Measurements from ENCODE around the gene GAMT.

The GAMT gene

DNA sequence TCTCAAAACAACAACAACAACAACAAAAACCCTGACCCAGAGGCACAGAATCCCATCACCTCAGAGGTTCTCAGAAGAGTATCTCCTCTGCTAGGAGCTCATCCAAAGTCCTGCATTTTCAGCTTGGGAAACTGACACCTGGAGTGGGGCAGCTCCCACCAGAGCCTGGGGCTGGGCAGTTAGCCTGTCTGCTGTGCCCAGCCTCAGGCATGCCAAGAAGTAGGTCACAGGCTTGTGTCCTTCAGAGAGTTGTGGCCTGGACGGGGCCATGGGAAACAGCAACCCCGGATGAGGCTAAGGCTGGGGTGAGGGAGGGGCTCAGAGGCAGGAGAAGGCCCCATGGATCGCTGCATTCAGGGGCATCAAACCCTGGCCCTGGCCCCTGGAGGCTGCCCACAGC, 15.5 kb downstream of the GAMT start:
- peaks cover 13% of the 10 kb centered on the region for H3K36me3 ChIP-seq (ENCODE audit: control insufficient read depth, insufficient read depth, low read length)

DNA sequence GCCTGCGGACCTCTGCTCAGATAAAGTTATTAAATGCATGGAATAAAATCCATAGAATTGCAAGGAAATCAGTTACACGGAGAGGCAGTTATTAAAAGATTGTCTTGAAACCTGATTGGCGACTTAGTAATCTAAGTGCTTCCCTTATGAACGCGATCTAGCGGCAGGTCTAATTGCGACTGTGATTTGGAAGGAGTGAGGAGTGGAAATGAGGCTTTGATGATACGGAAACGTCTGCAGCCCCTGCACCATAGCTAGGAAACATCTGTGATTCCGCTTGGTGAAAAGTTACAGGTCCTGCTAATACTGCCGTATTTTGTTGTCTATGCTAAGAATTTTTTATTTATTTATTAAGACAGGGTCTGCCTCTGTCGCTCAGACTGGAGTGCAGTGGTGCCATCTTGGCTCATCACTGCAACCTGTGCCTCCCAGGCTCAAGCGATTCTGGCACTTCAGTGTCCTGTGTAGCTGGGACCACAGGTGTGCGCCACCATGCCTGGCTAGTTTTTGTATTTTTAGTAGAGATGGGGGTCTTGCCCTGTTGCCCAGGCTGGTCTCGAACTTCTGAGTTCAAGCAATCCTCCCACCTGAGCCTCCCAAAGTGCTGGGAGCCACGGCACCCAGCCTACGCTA, 16.7 kb downstream of the GAMT start:
- H3K36me3 ChIP-seq (ENCODE audit: control insufficient read depth, insufficient read depth, low read length), result peaks cover 13% of the 10 kb centered on the region
- no peaks in the 10 kb centered on the region for H3K27me3 ChIP-seq (replicated peaks; ENCODE audit: control insufficient read depth, insufficient read depth, low read length)
- H3K4me3 ChIP-seq (replicated peaks; ENCODE audit: low read depth, low read length), result peak overlapping the region; percentile 94
- no peak for DNase-seq (ENCODE audit: extremely low read depth, insufficient read length)
- TF ChIP-seq, protein P1, sequence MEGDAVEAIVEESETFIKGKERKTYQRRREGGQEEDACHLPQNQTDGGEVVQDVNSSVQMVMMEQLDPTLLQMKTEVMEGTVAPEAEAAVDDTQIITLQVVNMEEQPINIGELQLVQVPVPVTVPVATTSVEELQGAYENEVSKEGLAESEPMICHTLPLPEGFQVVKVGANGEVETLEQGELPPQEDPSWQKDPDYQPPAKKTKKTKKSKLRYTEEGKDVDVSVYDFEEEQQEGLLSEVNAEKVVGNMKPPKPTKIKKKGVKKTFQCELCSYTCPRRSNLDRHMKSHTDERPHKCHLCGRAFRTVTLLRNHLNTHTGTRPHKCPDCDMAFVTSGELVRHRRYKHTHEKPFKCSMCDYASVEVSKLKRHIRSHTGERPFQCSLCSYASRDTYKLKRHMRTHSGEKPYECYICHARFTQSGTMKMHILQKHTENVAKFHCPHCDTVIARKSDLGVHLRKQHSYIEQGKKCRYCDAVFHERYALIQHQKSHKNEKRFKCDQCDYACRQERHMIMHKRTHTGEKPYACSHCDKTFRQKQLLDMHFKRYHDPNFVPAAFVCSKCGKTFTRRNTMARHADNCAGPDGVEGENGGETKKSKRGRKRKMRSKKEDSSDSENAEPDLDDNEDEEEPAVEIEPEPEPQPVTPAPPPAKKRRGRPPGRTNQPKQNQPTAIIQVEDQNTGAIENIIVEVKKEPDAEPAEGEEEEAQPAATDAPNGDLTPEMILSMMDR (IDR thresholded peaks at IDR 0.05; ENCODE audit: insufficient read depth, low read length, poor library complexity, severe bottlenecking), result no peak

More for the DNA sequence above, 15.5 kb downstream of the GAMT start:
- no peak for DNase-seq (ENCODE audit: extremely low read depth, insufficient read length)
- Histone ChIP-seq H3K27me3 (replicated peaks; ENCODE audit: control insufficient read depth, insufficient read depth, low read length) (no peaks in the 10 kb centered on the region), H3K4me3 (replicated peaks; ENCODE audit: low read depth, low read length) (no peak overlapping the region)
- TF ChIP-seq, protein P1 (IDR thresholded peaks at IDR 0.05; ENCODE audit: insufficient read depth, low read length, poor library complexity, severe bottlenecking), result no peak

DNA sequence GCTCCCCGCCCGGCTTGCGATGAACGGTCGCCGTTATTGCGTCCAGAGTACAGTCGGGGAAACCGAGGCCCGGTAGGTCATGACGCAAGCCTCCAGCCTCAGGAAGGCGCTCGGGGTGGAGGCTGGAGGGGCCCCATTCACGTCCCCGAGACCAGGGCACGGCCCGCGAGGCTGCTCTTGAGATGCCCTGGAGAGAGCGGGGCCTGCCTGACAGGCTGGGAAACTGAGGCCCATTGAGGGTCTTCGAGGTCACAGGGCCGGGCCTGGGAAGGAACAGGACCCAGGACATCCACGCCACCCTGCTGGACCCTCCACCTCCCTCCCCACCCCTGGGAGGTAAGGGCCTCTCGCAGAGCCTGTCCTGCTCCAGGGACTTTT, 17.3 kb downstream of the GAMT start:
- Histone ChIP-seq H3K27me3 (replicated peaks; ENCODE audit: control insufficient read depth, insufficient read depth, low read length) (no peaks in the 10 kb centered on the region), H3K4me3 (replicated peaks; ENCODE audit: low read depth, low read length) (peak overlapping the region; percentile 94), H3K36me3 (ENCODE audit: control insufficient read depth, insufficient read depth, low read length) (peaks cover 11% of the 10 kb centered on the region)
- TF ChIP-seq, protein P1 (IDR thresholded peaks at IDR 0.05; ENCODE audit: insufficient read depth, low read length, poor library complexity, severe bottlenecking), result no peak
- no peak for DNase-seq (ENCODE audit: extremely low read depth, insufficient read length)

DNA sequence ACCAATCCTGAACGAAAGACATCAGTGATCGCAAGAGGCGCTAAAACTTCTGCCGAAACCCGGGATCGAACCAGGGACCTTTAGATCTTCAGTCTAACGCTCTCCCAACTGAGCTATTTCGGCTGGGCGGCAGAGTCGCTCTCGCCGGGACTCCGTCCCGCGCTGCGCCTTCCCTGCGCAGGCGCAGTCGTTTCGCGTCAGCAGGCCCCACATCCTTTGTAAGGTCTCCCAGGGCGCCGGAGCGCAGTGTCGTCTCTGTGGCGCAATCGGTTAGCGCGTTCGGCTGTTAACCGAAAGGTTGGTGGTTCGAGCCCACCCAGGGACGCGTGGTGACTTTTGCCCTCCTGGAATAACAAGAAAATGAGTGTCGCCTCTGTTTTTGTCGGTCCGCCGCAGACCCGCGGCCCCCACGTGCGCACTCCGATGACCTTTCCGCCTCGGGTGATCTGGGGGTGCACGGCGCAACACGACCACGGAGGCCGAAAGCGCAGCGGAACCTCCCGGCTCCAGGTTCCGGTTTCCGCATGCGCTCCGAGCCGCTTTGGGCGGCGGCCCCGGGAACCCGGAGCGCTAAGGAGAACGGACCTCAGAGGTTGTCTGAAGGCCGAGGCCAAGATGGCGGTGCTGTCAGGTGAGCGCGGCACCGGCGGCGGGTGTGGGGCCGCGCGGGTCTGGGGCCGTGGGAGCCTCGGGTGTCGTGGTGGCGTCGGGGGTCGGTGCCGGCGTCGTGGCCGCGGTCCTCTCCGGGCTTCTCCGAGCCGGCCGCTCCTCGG, 17.8 kb downstream of the GAMT start, which contains the start of gene NDUFS7:
Gene NDUFS7, plus strand, starts transcription at position 596 of the 773 bp plus-strand sequence. Its CDS starts 20 bp downstream, at position 616.
- TF ChIP-seq, protein P1 (IDR thresholded peaks at IDR 0.05; ENCODE audit: insufficient read depth, low read length, poor library complexity, severe bottlenecking), result no peak
- Histone ChIP-seq H3K36me3 (ENCODE audit: control insufficient read depth, insufficient read depth, low read length) (peaks cover 5% of the 10 kb centered on the region), H3K27me3 (replicated peaks; ENCODE audit: control insufficient read depth, insufficient read depth, low read length) (no peaks in the 10 kb centered on the region), H3K4me3 (replicated peaks; ENCODE audit: low read depth, low read length) (peak within 1 kb of the TSS; percentile 94)
- peak; percentile 95 for DNase-seq (ENCODE audit: extremely low read depth, insufficient read length)

DNA sequence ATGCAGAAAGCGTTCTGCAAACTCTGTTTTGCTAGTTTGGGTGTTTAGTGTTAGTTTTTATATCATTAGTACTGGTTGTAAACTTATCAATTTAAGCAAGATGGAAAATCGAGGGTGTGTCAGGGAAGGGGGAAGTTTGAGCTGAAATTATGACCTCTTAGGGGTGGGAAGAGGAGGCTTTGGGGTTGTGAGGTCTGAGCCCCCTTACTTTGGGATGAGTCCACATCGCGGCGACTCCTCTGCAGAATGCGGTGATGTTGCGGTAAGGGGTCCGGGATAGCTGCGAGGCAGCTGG, 18.4 kb downstream of the GAMT start:
- Histone ChIP-seq H3K36me3 (ENCODE audit: control insufficient read depth, insufficient read depth, low read length) (peaks cover 1% of the 10 kb centered on the region), H3K27me3 (replicated peaks; ENCODE audit: control insufficient read depth, insufficient read depth, low read length) (no peaks in the 10 kb centered on the region), H3K4me3 (replicated peaks; ENCODE audit: low read depth, low read length) (no peak overlapping the region)
- DNase-seq (ENCODE audit: extremely low read depth, insufficient read length), result no peak
- TF ChIP-seq, protein P1 (IDR thresholded peaks at IDR 0.05; ENCODE audit: insufficient read depth, low read length, poor library complexity, severe bottlenecking), result peak; percentile 19

Data from GM06990 (cell line).